MM.1S (cell line): ENCODE data around the gene POU2F2.

Experiments
- DNase-seq: peaks from one replicate; pipeline ENCODE4 v3.0.0-alpha.2; 2015
- H2AFZ ChIP-seq: fragments of 300-600 bp; sonication (generic); 2 replicates; pipeline ENCODE4 v1.6.0; 2016; ENCODE audit warnings: antibody characterized with exemption, low read length
- H3F3A ChIP-seq: fragments of 300-600 bp; sonication (generic); 2 replicates; pipeline ENCODE4 v1.6.1; 2016; ENCODE audit warnings: mild to moderate bottlenecking, antibody characterized with exemption, low read length, moderate library complexity, mixed read lengths; ENCODE audit not compliant: insufficient read depth
- H3K27ac ChIP-seq: fragments of 300-600 bp; sonication (generic); 2 replicates; pipeline ENCODE4 v1.5.1; 2016; ENCODE audit warnings: mild to moderate bottlenecking, low read length
- H3K27me3 ChIP-seq: fragments of 300-600 bp; sonication (generic); replicated peaks from 2 replicates; pipeline ENCODE4 v1.6.0; 2016; ENCODE audit warnings: low read length; ENCODE audit not compliant: insufficient read depth
- H3K36me3 ChIP-seq: fragments of 300-600 bp; sonication (generic); replicated peaks from 2 replicates; pipeline ENCODE4 v1.6.1; 2016; ENCODE audit warnings: mild to moderate bottlenecking, low read length, mixed read lengths; ENCODE audit not compliant: insufficient read depth
- H3K4me1 ChIP-seq: fragments of 300-600 bp; sonication (generic); 2 replicates; pipeline ENCODE4 v1.6.1; 2016; ENCODE audit warnings: low read length, mixed read lengths
- H3K4me2 ChIP-seq: fragments of 300-600 bp; sonication (generic); 2 replicates; pipeline ENCODE4 v1.6.0; 2016; ENCODE audit warnings: low read depth, low read length
- H3K4me3 ChIP-seq: fragments of 300-600 bp; sonication (generic); 2 replicates; pipeline ENCODE4 v1.5.1; 2016; ENCODE audit warnings: low read length, mixed read lengths
- H3K79me2 ChIP-seq: fragments of 300-600 bp; sonication (generic); 2 replicates; pipeline ENCODE4 v1.6.1; 2016; ENCODE audit warnings: mixed run types, low read length, mixed read lengths
- H3K9ac ChIP-seq: fragments of 300-600 bp; sonication (generic); 2 replicates; pipeline ENCODE4 v1.6.1; 2016; ENCODE audit warnings: low read length, mixed read lengths
- H3K9me2 ChIP-seq: fragments of 300-600 bp; sonication (generic); replicated peaks from 2 replicates; pipeline ENCODE4 v1.6.1; 2016; ENCODE audit warnings: mild to moderate bottlenecking, low read length, mixed read lengths; ENCODE audit not compliant: insufficient read depth
- H3K9me3 ChIP-seq: fragments of 300-600 bp; sonication (generic); replicated peaks from 2 replicates; pipeline ENCODE4 v1.6.1; 2016; ENCODE audit warnings: mild to moderate bottlenecking, low read length, mixed read lengths; ENCODE audit not compliant: insufficient read depth
- H4K20me1 ChIP-seq: fragments of 300-600 bp; sonication (generic); 2 replicates; pipeline ENCODE4 v1.6.1; 2016; ENCODE audit warnings: mild to moderate bottlenecking, low read length, moderate library complexity, mixed read lengths; ENCODE audit not compliant: insufficient read depth
- CTCF ChIP-seq: fragments of 300-600 bp; sonication (generic); IDR thresholded peaks from 2 replicates; pipeline ENCODE4 v1.5.1; 2016; ENCODE audit warnings: antibody characterized with exemption, low read length, mixed read lengths
- EZH2 ChIP-seq: fragments of 300-600 bp; sonication (generic); optimal IDR thresholded peaks from 2 replicates; pipeline ENCODE3; 2017; ENCODE audit warnings: low read depth, mild to moderate bottlenecking, antibody characterized with exemption, low read length, mixed read lengths
- EZH2phosphoT487 ChIP-seq: fragments of 300-600 bp; sonication (generic); IDR thresholded peaks from 2 replicates; pipeline ENCODE4 v1.6.1; 2018; ENCODE audit warnings: antibody characterized with exemption, low read length

POU2F2 gene

DNA sequence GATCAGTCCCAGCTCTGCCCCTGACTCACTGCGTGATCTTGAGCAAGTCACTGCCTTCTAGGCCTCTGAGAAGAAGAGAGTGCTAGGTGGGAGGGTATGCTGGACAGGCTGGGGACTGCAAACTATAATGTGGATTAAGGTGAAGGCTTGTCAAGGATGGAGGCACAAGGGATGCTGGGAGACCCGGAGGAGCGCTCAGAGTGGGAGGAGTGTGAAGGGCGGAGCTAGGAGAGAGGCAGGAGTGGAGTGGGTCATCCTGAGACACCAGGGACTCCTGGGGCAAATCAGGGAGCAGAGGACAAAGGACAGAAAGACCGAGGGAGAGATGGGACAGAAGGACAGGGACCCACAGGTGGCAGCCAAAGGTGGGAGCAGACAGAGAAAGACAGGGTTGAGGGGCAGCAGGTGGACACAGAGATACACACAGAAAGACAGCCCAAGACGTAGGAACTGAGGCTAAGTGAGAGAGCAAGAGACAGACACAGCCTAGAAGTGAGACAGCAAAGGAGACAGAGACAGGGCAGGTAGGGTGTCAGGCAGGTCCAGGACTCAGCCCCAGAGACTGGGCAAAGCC is 64.8 kb downstream of the POU2F2 start:
- H4K20me1 ChIP-seq = no peaks in the 10 kb centered on the region
- TF ChIP-seq EZH2 (no peak), CTCF (no peak), EZH2phosphoT487 (no peak)
- H3K9me2 ChIP-seq = no peaks in the 10 kb centered on the region
- no peaks in the 10 kb centered on the region for H3K79me2 ChIP-seq
- H3K27me3 ChIP-seq = peaks cover 57% of the 10 kb centered on the region
- H2AFZ ChIP-seq = no peak overlapping the region
- no peak overlapping the region for H3K4me2 ChIP-seq
- DNase-seq = no peak
- no peak overlapping the region for H3K27ac ChIP-seq
- H3K36me3 ChIP-seq = no peaks in the 10 kb centered on the region
- H3K4me1 ChIP-seq = no peaks in the 10 kb centered on the region
- H3F3A ChIP-seq = no peaks in the 10 kb centered on the region
- H3K4me3 ChIP-seq = no peak overlapping the region
- H3K9ac ChIP-seq = no peak overlapping the region
- H3K9me3 ChIP-seq = no peaks in the 10 kb centered on the region

DNA sequence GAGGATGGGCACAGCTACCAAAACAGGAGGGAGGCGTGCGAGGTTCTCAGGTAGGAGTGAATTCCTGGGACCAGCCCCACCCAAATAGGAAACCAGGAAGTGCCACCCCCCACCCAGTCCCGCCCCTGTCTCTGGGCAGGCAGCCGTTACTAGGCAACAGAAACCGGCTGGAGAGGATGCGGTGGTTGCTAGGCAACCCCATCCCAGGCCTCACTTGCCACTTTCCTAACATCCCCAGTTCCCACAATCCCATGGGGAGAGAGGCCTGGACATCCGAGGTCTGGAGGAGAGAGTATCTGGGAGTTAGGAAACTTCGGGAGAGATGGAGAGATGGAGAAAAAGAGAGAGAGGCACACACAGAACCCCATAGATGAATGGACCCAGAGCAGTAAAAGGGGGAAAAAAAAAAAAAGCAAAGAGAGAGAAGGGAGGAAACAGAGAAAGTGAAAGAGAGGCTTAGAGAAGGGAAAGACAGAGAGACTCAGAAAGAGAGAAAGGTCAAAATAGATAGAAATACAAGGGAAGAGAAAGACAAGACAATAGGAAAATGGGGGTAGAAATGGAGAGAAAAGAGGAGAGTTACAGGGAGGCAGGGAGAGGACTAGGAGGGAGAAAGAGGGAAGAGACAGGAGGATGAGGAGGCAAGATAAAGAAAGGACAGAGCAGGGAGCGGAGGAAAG is 66.0 kb downstream of the POU2F2 start:
- H3K27ac ChIP-seq = no peak overlapping the region
- H3K9me3 ChIP-seq = no peaks in the 10 kb centered on the region
- H3K4me1 ChIP-seq = no peaks in the 10 kb centered on the region
- no peak overlapping the region for H3K9ac ChIP-seq
- H3K4me3 ChIP-seq = no peak overlapping the region
- H3K4me2 ChIP-seq = no peak overlapping the region
- H3F3A ChIP-seq = no peaks in the 10 kb centered on the region
- no peak for DNase-seq
- H3K79me2 ChIP-seq = no peaks in the 10 kb centered on the region
- H3K27me3 ChIP-seq = peaks cover 57% of the 10 kb centered on the region
- no peaks in the 10 kb centered on the region for H3K9me2 ChIP-seq
- H4K20me1 ChIP-seq = no peaks in the 10 kb centered on the region
- TF ChIP-seq EZH2 = no peak
- TF ChIP-seq CTCF = no peak
- no peak for TF ChIP-seq EZH2phosphoT487
- H2AFZ ChIP-seq = no peak overlapping the region
- H3K36me3 ChIP-seq = no peaks in the 10 kb centered on the region

GRCh38 chr19:42065511-42065910 is 66.7 kb downstream of the POU2F2 start:
- Histone ChIP-seq H2AFZ (no peak overlapping the region), H3F3A (no peaks in the 10 kb centered on the region), H3K9me2 (no peaks in the 10 kb centered on the region), H3K27me3 (peaks cover 56% of the 10 kb centered on the region), H4K20me1 (no peaks in the 10 kb centered on the region), H3K36me3 (no peaks in the 10 kb centered on the region), H3K4me3 (no peak overlapping the region), H3K9me3 (no peaks in the 10 kb centered on the region), H3K4me1 (no peaks in the 10 kb centered on the region), H3K9ac (no peak overlapping the region), H3K4me2 (no peak overlapping the region), H3K79me2 (no peaks in the 10 kb centered on the region), H3K27ac (no peak overlapping the region)
- TF ChIP-seq CTCF (no peak), EZH2 (no peak), EZH2phosphoT487 (no peak)
- DNase-seq = no peak
